ENCODE measurements around the gene CDS1.

DNA sequence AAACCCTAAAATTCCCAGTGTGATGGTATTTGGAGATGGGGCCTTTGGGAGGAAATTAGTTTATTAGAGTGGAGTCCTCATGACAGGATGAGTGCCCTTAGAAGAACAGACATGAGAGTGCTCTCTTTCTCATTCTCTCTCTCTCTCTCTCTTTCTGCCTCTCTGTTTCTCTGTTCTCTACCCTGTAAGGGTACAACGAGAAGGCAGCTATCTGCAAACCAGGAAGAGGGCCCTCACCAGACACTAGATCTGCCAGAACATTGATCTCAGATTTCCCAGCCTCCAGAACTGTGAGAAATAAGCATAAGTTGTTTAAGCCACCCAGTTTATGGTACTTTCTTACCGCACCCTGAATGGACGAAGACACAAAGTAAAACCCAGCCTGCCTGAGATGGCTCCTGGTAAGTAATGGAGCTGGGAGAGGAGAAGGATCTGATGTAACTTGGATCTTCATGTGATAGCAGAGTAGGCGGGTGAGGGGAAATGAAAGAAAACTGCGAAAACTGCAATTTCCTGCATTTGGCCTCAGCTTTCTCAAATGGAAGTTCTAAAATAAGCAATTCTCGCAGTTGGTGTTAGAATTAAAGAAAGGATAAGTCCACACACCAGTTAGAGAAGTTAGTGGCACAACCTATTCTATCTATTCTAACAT, 8.7 kb upstream of the CDS1 start:
- TF ChIP-seq, protein P1, sequence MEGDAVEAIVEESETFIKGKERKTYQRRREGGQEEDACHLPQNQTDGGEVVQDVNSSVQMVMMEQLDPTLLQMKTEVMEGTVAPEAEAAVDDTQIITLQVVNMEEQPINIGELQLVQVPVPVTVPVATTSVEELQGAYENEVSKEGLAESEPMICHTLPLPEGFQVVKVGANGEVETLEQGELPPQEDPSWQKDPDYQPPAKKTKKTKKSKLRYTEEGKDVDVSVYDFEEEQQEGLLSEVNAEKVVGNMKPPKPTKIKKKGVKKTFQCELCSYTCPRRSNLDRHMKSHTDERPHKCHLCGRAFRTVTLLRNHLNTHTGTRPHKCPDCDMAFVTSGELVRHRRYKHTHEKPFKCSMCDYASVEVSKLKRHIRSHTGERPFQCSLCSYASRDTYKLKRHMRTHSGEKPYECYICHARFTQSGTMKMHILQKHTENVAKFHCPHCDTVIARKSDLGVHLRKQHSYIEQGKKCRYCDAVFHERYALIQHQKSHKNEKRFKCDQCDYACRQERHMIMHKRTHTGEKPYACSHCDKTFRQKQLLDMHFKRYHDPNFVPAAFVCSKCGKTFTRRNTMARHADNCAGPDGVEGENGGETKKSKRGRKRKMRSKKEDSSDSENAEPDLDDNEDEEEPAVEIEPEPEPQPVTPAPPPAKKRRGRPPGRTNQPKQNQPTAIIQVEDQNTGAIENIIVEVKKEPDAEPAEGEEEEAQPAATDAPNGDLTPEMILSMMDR (IDR thresholded peaks at IDR 0.05 in 4 of 5, conservative IDR thresholded peaks at IDR 0.05 in 1 of 5) = no peak
- TF ChIP-seq POLR2A (IDR thresholded peaks at IDR 0.05) = no peak
